ENCODE measurements around the gene CFAP221.

The CFAP221 gene

DNA sequence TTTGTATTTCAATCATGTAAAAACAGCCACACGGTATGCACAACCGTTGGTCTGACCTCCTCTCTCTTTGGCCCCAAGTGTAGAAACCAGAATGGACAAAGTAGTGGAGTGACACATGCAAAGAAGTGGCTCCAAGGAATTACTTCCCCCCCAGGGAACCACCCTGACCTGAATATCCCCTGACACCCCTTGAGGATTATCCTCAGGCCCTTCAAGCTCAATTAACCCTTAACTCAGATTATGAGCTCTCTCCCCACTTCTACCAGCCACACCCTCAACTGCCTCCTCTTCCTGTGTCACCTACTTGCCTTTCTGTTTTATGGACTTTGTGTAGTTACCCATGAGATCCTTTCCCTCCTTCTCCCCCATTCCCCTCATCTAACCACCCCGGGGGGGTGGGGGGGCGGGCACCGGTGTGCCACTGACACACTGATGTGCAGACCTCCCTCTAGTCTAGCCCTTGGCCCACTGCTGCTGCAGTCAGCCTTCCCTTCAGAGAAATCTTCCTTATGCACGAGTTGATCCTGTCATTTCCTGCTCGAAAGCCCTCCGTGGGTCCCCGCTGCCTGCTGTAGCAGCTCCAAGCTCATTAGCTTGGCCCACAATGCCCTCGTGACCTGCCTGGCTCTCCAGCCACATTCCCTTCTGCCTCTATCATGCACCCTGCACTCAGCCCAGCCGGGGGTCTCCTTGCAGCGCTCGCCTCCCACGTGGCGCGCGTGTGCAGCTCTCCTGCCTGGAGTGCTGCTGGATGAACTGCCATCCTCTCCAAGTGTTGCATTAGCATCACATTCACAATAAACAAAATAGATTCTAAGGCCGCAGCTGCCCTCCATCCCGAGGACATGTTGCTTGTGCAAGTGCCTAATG is 94.7 kb downstream of the CFAP221 start:
- in situ Hi-C loops (cut with HindIII; ENCODE audit: low sequenced_read_pairs), result loop anchor here (5.0 kb wide), 1 partner anchor 33 kb away; no protein-coding TSS in a partner anchor

DNA sequence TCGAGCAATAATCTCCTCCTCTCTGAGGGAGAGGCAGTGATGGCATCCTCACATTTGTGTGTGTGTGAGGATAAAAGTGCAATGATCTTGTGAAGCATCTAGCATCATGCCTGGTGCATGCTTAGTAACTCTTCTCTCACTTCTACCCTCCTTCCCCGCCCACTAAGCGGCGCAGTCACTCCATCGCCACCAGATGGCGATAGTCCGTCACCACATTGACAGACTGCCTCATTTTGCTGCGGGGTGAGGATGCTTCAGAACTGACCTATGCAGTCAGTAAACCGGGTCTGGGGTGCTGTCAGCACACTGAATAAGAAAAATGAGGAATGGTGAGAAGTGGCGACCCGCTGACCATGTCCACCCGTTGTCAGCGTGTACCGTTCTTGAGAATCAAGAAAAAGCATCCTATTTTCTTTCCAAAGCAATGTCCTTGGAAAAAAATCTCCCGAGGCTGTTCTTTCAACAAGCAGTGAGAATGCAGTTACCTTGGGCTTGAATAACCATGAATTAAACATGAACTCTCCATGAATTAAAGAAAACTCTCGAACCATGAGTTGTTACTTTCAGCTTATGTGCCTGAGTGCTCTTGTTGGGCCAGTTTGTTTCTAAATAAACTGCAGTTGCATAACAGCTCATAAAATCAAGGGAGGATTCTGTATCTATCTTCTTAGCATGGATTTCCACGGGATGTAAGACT is 97.5 kb downstream of the CFAP221 start:
- in situ Hi-C loops (cut with HindIII; ENCODE audit: low sequenced_read_pairs), result no loop called here

DNA sequence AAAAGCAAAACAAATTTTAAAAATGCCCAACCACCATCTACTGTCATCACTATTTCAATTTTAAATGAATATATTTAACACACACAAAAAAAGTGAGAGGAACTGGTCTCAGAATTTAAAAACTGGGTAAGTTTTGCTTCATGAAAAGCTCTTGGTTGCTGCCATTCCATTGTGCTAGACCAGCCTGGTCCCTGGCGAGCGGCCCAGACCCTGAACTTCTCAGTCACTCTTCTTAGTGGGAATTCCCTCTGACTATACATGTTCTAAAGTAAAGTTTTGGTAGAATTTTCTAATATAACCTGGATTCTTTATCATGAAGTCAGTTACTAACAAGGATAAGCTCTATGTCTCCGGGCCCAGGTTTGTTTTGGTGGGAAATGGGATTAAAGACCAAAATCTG is 99.9 kb downstream of the CFAP221 start:
- in situ Hi-C loops (cut with HindIII; ENCODE audit: low sequenced_read_pairs), result no loop called here

DNA sequence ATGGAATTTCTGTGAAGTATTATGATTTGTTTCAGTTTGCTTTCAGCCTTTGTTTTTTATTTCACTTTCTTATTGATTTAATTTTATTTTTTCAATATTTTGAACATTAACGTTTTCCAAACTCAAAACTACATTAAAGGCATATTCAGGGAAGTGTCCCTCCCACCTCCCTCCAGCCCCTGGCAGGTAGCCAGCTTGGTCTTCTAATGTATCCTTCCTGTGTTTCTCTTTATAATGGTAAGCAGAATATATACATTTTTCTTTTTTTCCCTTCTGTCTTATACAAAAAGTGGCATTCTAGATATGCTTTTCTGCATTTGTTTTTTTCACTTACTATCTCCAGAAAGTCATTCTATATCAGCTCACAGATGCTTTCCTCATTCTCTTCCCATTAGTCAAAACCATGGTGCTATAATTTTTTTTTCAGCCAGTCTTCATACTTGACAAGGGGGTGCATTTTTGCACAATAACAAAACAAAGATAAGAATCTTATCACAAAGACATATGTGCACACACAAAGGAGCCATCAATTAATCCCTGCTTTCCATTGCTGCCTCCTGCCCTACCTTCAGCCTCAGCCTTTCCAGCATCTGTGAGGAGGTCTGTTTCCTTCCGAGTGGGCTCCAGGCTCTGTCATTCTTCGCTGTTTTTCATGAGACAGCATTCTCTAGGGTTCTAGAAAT is 101.1 kb downstream of the CFAP221 start:
- in situ Hi-C loops (cut with HindIII; ENCODE audit: low sequenced_read_pairs), result no loop called here

DNA sequence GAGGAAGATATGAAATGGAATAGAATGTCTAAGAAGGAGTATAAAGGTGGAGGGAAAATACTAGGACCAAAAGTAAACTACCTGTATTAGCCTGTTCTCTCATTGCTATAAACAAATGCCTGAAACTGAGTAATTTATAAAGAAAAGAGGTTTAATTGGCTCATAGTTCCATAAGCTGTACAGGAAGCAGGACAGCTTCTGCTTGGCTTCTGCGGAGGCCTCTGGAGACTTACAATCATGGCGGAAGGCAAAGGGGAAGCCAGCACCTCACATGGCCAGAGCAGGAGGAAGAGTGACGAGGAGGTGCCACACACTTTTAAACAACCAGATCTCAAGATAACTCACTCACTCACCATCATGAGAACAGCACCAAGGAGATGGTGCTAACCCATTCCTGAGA is 101.9 kb downstream of the CFAP221 start:
- in situ Hi-C loops (cut with HindIII; ENCODE audit: low sequenced_read_pairs), result no loop called here

DNA sequence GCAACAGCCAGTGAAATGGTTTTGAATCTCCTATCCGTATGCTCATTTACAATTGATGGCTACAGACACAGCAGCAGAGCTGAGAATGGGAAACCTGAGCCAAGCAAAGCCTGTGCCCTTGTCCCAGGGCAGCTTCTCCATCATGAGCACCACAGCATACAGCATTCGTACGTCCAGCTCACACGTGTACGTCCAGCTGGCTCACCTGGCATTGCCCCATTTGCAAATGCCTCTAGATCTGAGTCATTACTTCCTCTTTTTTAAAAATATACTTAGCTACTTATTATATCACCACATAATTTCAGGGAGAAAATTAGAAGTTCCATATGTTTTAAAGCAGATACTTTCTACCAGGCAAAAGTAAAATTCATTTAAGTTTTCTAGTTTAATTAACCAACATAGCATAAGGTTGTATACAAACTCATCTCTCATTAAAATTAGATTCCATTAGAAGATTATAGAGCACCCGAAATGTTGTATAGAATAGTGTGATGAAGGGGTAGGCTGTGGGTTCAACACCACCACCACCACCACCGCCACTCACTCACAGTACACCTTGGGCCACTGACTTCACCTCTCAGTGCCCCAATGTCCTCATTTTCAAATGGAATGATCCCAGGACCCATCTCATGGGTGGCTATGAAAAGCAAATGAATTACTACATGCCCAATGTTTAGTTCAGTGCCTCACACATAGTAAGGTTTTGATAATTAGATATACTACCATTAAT is 103.4 kb downstream of the CFAP221 start:
- in situ Hi-C loops (cut with HindIII; ENCODE audit: low sequenced_read_pairs), result no loop called here

DNA sequence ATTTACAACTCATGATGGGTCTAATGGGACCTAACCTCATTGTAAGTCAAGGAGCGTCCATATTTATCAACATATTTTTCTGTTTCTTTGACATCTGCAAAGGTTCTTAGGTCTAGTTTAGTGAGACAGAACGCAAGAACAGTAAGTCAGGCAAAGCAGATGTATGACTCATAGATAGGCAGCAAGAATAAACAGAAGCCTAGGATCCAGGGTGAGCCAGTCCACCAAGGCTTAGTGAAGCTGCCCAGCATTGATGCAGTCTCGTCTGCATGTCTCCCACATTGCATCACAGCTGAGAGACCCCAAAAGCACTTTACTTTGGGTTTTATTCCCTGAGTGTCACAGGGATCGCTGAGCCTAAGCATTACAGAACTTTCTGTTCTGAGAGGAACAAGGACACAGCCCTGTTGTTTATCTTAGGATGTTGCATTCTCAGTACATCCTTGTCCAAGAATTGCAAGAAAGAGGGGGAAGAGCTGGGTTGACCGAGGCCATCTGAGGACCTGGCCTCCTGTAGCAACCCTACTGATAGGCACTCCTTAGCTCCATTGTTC is 105.2 kb downstream of the CFAP221 start:
- in situ Hi-C loops (cut with HindIII; ENCODE audit: low sequenced_read_pairs), result no loop called here

DNA sequence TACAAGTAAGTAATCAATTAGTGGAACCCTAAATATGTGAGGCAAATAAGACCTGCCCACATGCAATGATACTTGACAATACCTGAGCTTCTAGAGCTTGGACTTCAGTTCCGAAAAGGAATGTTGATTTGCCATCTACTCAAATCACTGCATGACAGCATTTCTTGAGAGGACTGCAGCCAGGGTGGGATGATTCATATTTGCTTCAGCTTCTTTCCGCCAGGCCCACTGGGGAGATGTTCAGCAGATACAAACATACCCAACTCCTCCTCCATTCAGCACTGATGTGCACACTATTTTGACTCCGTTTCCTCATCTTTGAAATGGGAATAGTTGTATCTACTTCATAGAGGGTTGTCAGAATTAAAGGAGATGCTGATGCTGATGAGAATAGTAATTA is 106.0 kb downstream of the CFAP221 start:
- in situ Hi-C loops (cut with HindIII; ENCODE audit: low sequenced_read_pairs), result no loop called here

DNA sequence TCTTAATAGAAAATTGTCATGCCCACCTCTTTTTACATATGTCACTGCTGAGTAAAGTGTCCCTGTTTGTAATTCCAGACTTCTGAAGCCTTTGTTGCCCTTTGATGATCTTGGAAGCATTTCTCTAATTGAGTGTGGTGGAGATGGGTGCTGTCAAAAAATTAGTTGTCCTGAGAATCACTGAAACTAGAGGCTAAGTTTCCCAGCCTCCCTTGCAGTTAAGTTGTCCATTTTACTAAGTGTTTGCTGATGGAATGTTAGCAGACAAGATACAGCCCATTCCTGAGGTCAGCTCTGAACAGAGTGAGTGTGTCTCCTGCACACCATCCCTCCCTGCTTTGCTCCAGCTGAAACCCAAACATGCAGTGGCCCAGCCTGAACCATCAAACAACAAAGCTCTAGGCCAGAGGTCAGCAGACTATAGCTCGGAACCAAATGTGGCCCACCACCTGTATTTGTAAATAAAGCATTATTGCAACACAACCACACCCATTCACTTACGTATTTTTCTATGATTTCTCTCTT is 106.7 kb downstream of the CFAP221 start:
- in situ Hi-C loops (cut with HindIII; ENCODE audit: low sequenced_read_pairs), result no loop called here

DNA sequence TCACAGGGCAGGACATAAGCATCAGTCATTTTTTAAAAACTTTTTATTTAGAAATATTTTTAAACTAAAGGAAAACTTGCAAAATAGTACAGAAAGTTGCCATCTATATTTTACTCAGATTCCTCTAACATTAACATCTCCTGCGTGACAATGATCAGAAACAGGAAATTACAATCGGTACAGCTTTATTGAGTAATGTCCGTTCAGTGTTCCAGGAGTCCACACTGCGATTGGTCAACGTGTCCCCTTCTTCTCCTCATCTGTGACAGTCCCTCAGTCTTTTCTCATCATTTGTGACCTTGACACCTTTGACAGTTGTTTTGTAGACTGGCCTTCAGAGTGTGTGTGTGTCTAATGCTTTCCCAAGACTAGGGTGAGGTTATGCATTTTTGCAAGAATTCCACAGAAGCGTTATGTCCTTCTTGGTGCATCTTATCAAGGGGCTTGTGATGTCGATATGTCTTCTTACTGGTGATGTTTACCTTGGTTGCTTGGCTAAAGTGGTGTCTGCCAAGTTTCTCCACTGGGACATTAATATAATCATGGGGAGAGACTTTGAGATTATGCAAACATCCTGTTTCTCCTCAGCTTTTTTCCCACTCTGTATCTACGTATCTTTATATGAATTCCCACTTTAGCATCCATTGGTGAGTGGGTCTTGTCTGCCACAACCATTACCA is 113.4 kb downstream of the CFAP221 start:
- in situ Hi-C loops (cut with HindIII; ENCODE audit: low sequenced_read_pairs), result no loop called here

DNA sequence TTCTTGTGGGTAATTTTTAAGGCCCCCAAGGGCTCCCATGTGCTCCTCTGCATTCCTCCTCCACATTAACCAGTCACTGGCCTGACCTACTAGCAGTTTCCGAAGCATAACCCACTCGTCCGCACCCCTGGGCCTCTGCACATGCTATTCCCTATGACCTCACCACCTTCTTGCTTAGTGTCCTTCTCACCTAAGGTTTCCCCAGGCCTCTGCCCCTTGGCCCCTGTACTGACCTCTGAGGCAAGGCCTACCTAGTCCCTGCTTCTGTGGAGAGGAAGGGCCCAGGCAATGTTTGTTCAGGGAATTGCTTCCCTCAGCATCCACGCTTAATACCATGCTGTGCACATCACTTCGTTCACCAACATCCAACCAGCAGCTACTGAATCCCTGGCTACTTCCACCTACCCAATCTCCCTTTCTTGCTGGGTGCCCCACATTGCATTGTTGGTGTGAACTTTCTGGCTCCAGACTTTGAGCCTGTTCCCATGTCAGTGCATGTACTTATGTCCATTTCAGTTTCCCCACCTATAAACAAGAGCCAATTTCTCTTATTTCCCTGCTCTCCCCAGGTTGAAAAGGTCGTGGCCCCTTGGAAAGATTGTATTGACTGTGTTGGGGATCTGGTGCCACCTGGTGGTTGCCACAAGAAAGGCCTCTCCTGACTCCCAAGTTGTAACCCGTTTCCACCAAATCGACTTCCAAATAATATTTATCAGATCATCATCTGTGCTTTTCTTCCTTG is 115.5 kb downstream of the CFAP221 start:
- in situ Hi-C loops (cut with HindIII; ENCODE audit: low sequenced_read_pairs), result no loop called here

DNA sequence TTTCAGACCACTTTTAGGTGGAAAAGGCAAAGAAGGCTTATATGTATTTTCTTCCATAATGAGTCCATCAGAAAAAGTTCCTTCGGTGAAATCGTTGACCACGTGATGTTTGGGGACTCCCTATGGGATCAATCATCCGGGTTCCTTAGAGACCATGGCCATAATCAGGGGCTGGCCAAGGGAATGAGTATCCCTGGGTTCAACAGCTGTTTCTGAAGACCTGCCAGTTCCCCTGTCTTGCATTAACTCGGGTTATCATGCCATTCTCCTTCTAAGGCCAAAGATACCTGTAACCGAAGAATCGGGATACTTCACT is 116.1 kb downstream of the CFAP221 start:
- in situ Hi-C loops (cut with HindIII; ENCODE audit: low sequenced_read_pairs), result no loop called here

DNA sequence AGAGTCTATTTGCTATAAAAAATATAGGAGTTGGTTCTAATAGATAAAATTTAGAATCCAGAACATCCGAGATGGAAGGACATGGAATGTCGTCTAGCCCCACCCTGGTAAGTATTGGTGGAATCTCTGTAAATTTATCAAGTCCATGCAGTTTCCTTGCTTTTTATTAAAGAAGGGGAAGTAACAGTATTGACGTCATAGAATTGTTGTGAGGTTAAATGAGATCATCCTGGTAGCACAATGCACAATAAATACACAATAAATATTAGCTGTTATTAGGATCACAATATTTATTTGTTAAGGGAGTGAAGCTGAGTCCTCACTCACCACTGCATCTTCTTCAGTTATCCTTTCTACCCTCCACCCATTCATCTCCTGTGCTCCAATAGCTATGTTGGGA is 118.0 kb downstream of the CFAP221 start:
- in situ Hi-C loops (cut with HindIII; ENCODE audit: low sequenced_read_pairs), result no loop called here

DNA sequence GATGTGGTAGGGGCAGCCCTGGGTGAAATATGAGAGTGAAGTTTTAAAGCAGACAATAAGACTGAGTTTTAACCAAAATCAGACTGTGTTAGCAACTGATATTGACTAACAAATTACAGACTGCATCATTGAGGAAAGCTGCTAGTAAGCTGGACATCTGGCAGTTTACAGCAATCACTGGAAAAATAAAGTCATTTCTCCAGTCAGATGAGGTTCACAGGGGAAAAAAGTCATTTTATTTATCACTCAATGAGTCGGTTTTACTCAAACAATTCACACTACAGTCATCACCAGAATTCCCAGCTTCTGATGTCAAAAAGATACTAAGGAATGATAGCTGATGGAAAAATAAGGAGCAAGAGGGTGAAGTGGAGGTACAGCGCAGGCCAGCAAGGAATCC is 124.3 kb downstream of the CFAP221 start:
- in situ Hi-C loops (cut with HindIII; ENCODE audit: low sequenced_read_pairs), result no loop called here

DNA sequence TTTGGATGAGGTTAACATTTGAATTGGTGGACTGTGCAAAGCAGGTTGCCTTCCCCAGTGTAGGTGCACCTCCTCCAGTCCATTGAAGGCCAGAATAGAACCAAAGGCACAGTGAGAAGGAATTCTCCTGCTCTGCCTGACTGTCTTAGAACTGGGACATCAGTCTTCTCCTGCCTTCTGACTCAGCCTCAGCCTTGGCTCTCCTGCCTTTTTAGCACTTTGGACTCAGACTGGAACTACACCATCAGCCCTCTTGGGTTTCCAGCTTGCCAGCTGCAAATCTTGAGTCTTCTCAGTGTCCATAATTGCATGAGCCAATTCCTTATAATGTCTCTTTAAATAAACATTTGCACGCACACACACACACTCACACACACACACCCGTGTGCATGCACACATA is 126.8 kb downstream of the CFAP221 start:
- in situ Hi-C loops (cut with HindIII; ENCODE audit: low sequenced_read_pairs), result loop anchor here (5.0 kb wide), 1 partner anchor 34 kb away; no protein-coding TSS in a partner anchor

DNA sequence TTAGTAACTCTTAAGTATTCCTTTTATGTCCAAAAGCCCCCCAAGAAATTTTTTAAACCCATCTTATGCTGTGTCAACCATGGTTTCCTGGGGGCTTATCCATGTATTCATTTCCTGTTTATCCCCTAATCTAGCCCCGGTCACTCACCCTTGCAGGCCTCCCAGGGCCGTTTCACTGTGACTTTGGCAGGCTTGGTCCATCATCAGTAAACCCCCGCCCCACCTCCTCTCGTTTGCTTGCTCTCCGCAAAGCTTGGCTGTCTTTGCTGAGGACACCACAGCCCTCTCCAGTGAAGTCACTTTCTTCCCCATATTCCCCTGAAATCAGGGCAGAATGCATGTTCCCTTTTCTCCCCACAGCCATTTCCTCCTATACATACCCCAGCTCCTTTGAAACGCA is 127.5 kb downstream of the CFAP221 start:
- in situ Hi-C loops (cut with HindIII; ENCODE audit: low sequenced_read_pairs), result loop anchor here (5.0 kb wide), 1 partner anchor 34 kb away; no protein-coding TSS in a partner anchor

DNA sequence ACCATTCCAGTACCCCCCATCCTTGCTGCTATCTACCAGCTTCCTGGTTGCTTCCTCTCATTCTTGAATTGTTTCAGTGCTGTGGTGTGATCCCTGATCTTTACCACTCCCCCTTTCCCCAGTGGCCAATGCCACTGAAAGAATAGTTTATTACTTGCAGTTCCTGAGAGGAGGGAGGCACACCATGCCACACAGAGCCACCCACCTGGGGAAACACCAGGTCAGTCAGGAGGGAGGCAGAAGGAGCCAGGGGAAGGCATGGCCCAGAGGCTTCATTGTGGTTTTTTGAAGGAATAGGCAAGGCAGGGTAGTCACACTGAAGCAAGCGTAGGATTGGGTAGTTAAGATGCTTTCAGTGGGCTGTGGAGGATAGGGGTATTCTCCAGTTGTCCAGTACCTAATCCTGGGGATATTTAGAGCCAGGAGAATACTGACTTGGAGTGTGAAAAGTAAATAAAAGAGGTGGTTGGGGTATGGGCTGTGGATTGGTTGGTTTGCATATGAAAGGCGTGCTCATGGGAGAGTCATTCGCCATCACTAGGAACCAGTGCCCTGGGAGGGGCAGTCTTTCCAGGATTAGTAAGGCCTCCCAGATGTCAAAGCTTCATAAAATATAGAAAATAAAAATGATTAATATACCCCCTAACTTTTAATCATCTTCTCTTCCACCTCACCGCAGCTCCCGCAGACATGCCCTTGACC is 128.1 kb downstream of the CFAP221 start:
- in situ Hi-C loops (cut with HindIII; ENCODE audit: low sequenced_read_pairs), result loop anchor here (5.0 kb wide), 1 partner anchor 35 kb away; no protein-coding TSS in a partner anchor

DNA sequence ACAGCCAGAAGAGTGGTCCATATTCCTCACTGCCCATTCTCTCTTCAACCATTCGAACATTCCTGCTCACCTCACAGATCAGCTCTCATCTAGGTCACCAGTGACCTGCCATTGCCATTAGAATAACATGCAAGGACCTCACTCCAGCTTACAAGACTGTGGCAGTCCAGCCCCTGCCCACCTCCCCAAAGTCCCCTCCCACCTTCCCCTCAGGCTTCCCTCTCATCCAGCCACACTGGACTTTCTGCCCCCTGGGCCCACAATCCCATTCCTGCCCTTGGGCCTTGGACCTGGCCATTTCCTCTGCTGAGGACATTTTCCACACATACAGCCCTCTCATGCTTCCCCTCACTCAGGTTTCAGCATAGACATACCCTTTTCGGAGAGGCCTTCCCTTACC is 129.5 kb downstream of the CFAP221 start:
- in situ Hi-C loops (cut with HindIII; ENCODE audit: low sequenced_read_pairs), result loop anchor here (5.0 kb wide), 1 partner anchor 36 kb away; no protein-coding TSS in a partner anchor
